ENCODE measurements around the gene FBXW8.

GRCh38 chr12:117045160-117046010 lies 134.6 kb downstream of the FBXW8 start:
- TF ChIP-seq JUN (CRISPR knock-in tag; IDR thresholded peaks at IDR 0.05) (no peak), STAT6 (CRISPR knock-in tag; conservative IDR thresholded peaks at IDR 0.05; ENCODE audit: low read depth) (no peak), MAX (CRISPR knock-in tag; IDR thresholded peaks at IDR 0.05) (no peak; the same call in 1 of the 2 replicates), CREB1 (CRISPR knock-in tag; IDR thresholded peaks at IDR 0.05) (no peak), CTCF (IDR thresholded peaks at IDR 0.05) (no peak), TP53 (CRISPR knock-in tag; IDR thresholded peaks at IDR 0.05) (no peak), ELF4 (CRISPR knock-in tag; IDR thresholded peaks at IDR 0.05; ENCODE audit: low read depth) (no peak), IRF2 (CRISPR knock-in tag; IDR thresholded peaks at IDR 0.05; ENCODE audit: borderline replicate concordance, low read depth) (no peak), ZNF317 (CRISPR knock-in tag; IDR thresholded peaks at IDR 0.05; ENCODE audit: borderline replicate concordance, low read depth) (no peak), NFE2L1 (CRISPR knock-in tag; IDR thresholded peaks at IDR 0.05) (no peak), USF1 (CRISPR knock-in tag; IDR thresholded peaks at IDR 0.05) (no peak), AFF4 (CRISPR knock-in tag; IDR thresholded peaks at IDR 0.05; ENCODE audit: borderline replicate concordance) (no peak)

All from WTC11 (cell line).